OCI-LY7 (cell line): ENCODE measurements around the gene FAAH2. TPM values are rescaled to one million over a fixed set of nuclear protein-coding genes. Genes with fewer than 3 reads are reported as not detected.

Source experiments
- BruUV-seq: library from RNA; stranded (reverse); fragments of 400-500 nt; replicated peaks from 2 replicates; lab custom pipeline; 2021; lab: Mats Ljungman, UMichigan
- CTCF ChIA-PET: fragments of 300-600 bp; sonication (Branson Sonifier 250); formaldehyde crosslinking; loops from one replicate; lab custom pipeline; 2022; ENCODE audit warnings: antibody characterized with exemption; ENCODE audit not compliant: unreplicated experiment; lab: Charles Lee
- POLR2A ChIA-PET: fragments of 300-600 bp; sonication (Branson Sonifier 250); formaldehyde crosslinking; loops from one replicate; lab custom pipeline; 2022; ENCODE audit warnings: antibody characterized with exemption; lab: Charles Lee
- DNase-seq: peaks from one replicate; pipeline ENCODE4 v3.0.0-alpha.2; 2015; ENCODE audit warnings: low spot score
- H2AFZ ChIP-seq: fragments of 200-600 bp; sonication (generic), shearing (Covaris generic); 2 replicates; pipeline ENCODE4 v1.6.1; 2014; ENCODE audit warnings: mild to moderate bottlenecking, antibody characterized with exemption, low read length, moderate library complexity
- H3K27ac ChIP-seq: fragments of 200-600 bp; sonication (generic); 2 replicates; pipeline ENCODE4 v1.5.1; 2014; ENCODE audit warnings: mixed run types, low read depth, mild to moderate bottlenecking, moderate library complexity, low read length, inconsistent platforms; ENCODE audit not compliant: poor library complexity, severe bottlenecking
- H3K36me3 ChIP-seq: fragments of 200-600 bp; sonication (generic); 2 replicates; pipeline ENCODE4 v1.6.1; 2014; ENCODE audit warnings: mild to moderate bottlenecking, antibody characterized with exemption, low read length, moderate library complexity, mixed read lengths; ENCODE audit not compliant: insufficient read depth
- H3K4me1 ChIP-seq: fragments of 200-600 bp; sonication (generic); 2 replicates; pipeline ENCODE4 v1.5.1; 2014; ENCODE audit warnings: mild to moderate bottlenecking, low read length; ENCODE audit not compliant: insufficient read depth, poor library complexity, severe bottlenecking
- H3K4me2 ChIP-seq: fragments of 200-600 bp; sonication (generic); 2 replicates; pipeline ENCODE4 v1.6.1; 2014; ENCODE audit warnings: mild to moderate bottlenecking, low read length
- H3K4me3 ChIP-seq: fragments of 200-600 bp; sonication (generic); 2 replicates; pipeline ENCODE4 v1.5.1; 2014; ENCODE audit warnings: mild to moderate bottlenecking, low read depth, low read length; ENCODE audit not compliant: poor library complexity, severe bottlenecking
- H3K79me2 ChIP-seq: fragments of 200-600 bp; sonication (generic); 2 replicates; pipeline ENCODE4 v1.6.1; 2016; ENCODE audit warnings: low read depth, mild to moderate bottlenecking, low read length, moderate library complexity, mixed read lengths; ENCODE audit not compliant: insufficient read depth
- H3K9me2 ChIP-seq: fragments of 200-600 bp; sonication (generic); 2 replicates; pipeline ENCODE4 v1.6.1; 2016; ENCODE audit warnings: mild to moderate bottlenecking, low read length, mixed read lengths; ENCODE audit not compliant: insufficient read depth
- H3K9me3 ChIP-seq: fragments of 200-600 bp; sonication (generic); 2 replicates; pipeline ENCODE4 v1.6.1; 2014; ENCODE audit warnings: mild to moderate bottlenecking, mixed run types, low read length, mixed read lengths
- H4K20me1 ChIP-seq: fragments of 200-600 bp; sonication (generic); 2 replicates; pipeline ENCODE4 v1.6.1; 2014; ENCODE audit warnings: mild to moderate bottlenecking, antibody characterized with exemption, low read length, moderate library complexity, mixed read lengths; ENCODE audit not compliant: insufficient read depth
- EZH2phosphoT487 ChIP-seq: fragments of 200-600 bp; sonication (generic); IDR thresholded peaks from 2 replicates; pipeline ENCODE4 v1.6.1; 2018; ENCODE audit warnings: low read depth, borderline replicate concordance, mild to moderate bottlenecking, mixed run types, antibody characterized with exemption, low read length, moderate library complexity, mixed read lengths
- intact Hi-C: fragments of 100-400 bp; cut with micrococcal nuclease; formaldehyde crosslinking; loops from one replicate; pipeline ENCODE4 v1.10.0; 2022; ENCODE audit not compliant: unreplicated experiment
- total RNA-seq, 2 experiments: library from RNA; depleted of rRNA in 1 of 2; stranded (reverse); fragments of >200 nt in 1 of 2; shearing (Covaris generic) in 1 of 2; gene quantifications; 2 replicates each; pipeline ENCODE4 v1.2.3, GENCODE V29; 2014 to 2022
- TF ChIP-seq, protein P1 (sequence below): fragments of 200-600 bp; sonication (generic); conservative IDR thresholded peaks from 2 replicates; pipeline ENCODE4 v1.5.1; 2014; ENCODE audit warnings: mild to moderate bottlenecking, antibody characterized with exemption, low read length, moderate library complexity, mixed read lengths

The FAAH2 gene
- total RNA-seq, 2 experiments from 2014 or later, result 1.3 to 6.3 TPM

GRCh38 chrX:57516491-57516890 is 230.0 kb downstream of the FAAH2 start:
- CTCF ChIA-PET, result no interaction called here
- intact Hi-C loops, result no loop called here
- H3K9me3 ChIP-seq, result no peaks in the 10 kb centered on the region

DNA sequence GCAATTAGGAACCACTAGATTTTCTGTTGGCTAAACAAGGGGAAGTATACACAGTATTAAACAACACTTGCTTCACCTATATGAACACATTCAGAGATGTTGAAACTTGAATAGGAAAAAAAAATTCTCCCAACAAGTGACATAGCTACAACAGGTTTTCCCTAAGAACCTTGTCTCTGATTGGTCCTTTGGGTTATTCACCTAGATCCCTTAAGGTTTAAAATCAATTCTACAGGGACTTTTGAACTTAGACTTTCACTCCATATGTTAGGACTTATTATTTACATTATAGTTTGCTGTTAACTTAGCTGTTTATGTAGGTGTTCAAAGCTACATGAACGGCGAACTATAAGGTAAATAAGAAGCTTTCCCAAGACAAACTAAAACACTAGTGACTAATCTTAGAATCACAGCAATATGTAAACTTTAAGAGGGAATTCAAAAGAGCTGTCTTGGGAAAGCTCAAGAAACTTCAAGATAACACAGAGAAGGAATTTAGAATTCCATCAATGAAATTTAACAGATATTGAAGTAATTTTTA is 233.1 kb downstream of the FAAH2 start:
- H3K4me1 ChIP-seq, result no peaks in the 10 kb centered on the region
- ChIA-PET CTCF (no interaction called here), POLR2A (interaction anchor here (0.7 kb wide), 2 partner anchors 10 to 11 kb away, joined by 3 read pairs; no protein-coding TSS in a partner anchor)
- intact Hi-C loops, result no loop called here
- no TSS peak for BruUV-seq
- H3K36me3 ChIP-seq, result no peaks in the 10 kb centered on the region
- H3K4me3 ChIP-seq, result no peak overlapping the region
- H2AFZ ChIP-seq, result no peak overlapping the region
- no peaks in the 10 kb centered on the region for H3K9me2 ChIP-seq
- no peaks in the 10 kb centered on the region for H4K20me1 ChIP-seq
- TF ChIP-seq, protein P1, sequence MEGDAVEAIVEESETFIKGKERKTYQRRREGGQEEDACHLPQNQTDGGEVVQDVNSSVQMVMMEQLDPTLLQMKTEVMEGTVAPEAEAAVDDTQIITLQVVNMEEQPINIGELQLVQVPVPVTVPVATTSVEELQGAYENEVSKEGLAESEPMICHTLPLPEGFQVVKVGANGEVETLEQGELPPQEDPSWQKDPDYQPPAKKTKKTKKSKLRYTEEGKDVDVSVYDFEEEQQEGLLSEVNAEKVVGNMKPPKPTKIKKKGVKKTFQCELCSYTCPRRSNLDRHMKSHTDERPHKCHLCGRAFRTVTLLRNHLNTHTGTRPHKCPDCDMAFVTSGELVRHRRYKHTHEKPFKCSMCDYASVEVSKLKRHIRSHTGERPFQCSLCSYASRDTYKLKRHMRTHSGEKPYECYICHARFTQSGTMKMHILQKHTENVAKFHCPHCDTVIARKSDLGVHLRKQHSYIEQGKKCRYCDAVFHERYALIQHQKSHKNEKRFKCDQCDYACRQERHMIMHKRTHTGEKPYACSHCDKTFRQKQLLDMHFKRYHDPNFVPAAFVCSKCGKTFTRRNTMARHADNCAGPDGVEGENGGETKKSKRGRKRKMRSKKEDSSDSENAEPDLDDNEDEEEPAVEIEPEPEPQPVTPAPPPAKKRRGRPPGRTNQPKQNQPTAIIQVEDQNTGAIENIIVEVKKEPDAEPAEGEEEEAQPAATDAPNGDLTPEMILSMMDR, result no peak
- no peak for TF ChIP-seq EZH2phosphoT487
- H3K9me3 ChIP-seq, result no peaks in the 10 kb centered on the region
- H3K79me2 ChIP-seq, result no peaks in the 10 kb centered on the region
- DNase-seq, result no peak
- no peak overlapping the region for H3K4me2 ChIP-seq
- H3K27ac ChIP-seq, result no peak overlapping the region

More at GRCh38 chrX:57516491-57516890, 230.0 kb downstream of the FAAH2 start:
- BruUV-seq, result no TSS peak
- no peak for DNase-seq
- Histone ChIP-seq H3K4me1 (no peaks in the 10 kb centered on the region), H3K27ac (no peak overlapping the region), H4K20me1 (no peaks in the 10 kb centered on the region), H3K36me3 (no peaks in the 10 kb centered on the region), H3K4me3 (no peak overlapping the region), H2AFZ (no peak overlapping the region), H3K9me2 (no peaks in the 10 kb centered on the region), H3K79me2 (no peaks in the 10 kb centered on the region), H3K4me2 (no peak overlapping the region)
- no peak for TF ChIP-seq EZH2phosphoT487
- TF ChIP-seq, protein P1, result no peak
- POLR2A ChIA-PET, result no interaction called here

GRCh38 chrX:57528670-57529255 is 242.3 kb downstream of the FAAH2 start:
- ChIA-PET POLR2A (no interaction called here), CTCF (no interaction called here)
- DNase-seq, result peak; percentile 11
- H3K9me2 ChIP-seq, result no peaks in the 10 kb centered on the region
- TF ChIP-seq EZH2phosphoT487, result no peak
- TF ChIP-seq, protein P1, result peak; percentile 73
- no peak overlapping the region for H3K4me3 ChIP-seq
- H3K79me2 ChIP-seq, result no peaks in the 10 kb centered on the region
- no TSS peak for BruUV-seq
- no peak overlapping the region for H2AFZ ChIP-seq
- H4K20me1 ChIP-seq, result no peaks in the 10 kb centered on the region
- H3K9me3 ChIP-seq, result no peaks in the 10 kb centered on the region
- intact Hi-C loops, result no loop called here
- no peaks in the 10 kb centered on the region for H3K4me1 ChIP-seq
- no peak overlapping the region for H3K4me2 ChIP-seq
- H3K27ac ChIP-seq, result no peak overlapping the region
- H3K36me3 ChIP-seq, result no peaks in the 10 kb centered on the region
